GM18909 (cell line): ENCODE data around the gene CDKN1C.

ENCODE experiments used
- ATAC-seq: cut with Tn5 transposase; IDR thresholded peaks from one replicate; pipeline ENCODE4 v1.9.1; 2021; ENCODE audit warnings: mild to moderate bottlenecking; ENCODE audit not compliant: unreplicated experiment, poor library complexity

Gene CDKN1C

DNA sequence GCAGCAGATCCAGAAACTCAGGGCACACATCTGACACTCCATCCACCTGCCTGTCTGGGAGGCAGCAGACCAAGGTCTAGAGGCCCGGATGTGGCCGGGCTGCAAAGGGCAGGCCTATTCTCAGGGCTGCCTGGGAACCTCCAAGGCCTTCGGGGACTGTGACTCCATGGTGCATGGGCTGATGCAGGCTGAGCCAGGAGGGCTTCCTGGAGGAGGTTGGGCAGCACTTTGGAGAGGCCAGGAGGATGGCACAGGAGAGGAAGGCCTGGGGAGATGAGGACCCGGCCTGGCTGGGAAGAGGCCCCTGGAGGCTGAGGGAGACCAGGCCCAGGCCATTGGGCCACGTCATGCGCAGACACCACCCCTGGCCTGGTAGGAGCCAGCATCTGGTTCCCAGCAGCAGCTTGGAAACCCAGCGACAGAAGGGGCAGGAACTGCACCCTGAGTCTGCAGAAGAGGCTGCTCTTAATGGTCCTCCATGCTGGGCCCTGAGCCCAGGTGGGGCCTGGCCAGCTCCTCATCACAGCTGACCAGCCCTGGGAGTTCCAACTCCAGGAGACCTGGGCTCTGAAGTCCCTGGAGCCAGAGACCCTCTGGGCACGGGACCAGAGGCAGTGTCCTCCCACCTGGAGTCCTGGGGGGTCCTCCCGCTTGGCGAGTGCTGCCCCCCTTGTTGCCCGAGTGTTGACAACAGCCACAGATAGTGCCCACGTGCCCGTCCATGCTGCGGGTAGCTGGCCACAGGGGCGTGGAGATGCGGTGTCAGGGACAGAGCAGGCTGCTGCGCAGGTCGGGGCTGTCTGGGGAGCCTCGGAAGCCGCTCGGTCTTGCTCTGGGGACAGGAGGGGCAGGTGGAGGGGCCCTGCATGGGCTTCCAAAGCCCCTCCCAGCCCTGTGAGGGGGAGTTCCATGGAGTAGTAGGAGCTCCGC, 38.1 kb upstream of the CDKN1C start:
- no peak for ATAC-seq

GRCh38 chr11:2922655-2923054, 37.1 kb upstream of the CDKN1C start:
- ATAC-seq: no peak

DNA sequence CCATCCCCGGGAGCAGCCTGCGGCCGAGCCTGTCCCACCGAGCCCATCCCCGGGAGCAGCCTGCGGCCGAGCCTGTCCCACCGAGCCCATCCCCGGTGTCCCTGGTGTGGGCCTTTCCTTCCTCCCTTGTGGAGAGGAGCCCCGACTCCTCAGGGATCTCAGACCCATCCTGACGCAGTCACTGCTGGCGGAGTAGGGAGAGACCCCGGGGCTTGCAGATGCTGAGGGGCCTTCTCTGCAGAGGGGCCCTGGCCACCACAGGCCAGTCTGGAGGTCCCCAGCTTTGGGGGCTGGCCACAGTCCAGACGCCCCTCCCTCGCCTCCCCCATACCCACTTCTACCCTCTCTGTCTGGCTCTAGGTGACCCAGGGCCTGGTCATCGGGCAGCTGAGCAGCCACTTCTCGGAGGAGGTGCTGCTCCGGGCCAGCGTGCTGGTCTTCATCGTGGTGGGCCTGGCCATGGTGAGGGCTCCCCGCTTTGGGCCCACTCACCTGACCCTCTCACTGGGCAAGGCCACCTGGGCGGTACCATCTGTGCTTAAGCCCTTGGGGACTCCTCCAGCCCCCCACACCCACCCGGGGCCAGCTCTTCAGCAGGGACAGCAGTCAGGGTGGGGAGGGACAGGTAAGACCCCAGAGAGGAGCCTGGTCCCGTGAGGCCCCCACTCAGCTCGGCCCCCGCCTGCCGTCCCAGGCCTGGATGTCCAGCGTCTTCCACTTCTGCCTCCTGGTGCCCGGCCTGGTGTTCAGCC, 36.3 kb upstream of the CDKN1C start:
- no peak for ATAC-seq

- ATAC-seq: no peak
These were observed 35.7 kb upstream of the CDKN1C start for GRCh38 chr11:2921261-2921660.

GRCh38 chr11:2920343-2920742, 34.8 kb upstream of the CDKN1C start:
- ATAC-seq: no peak

GRCh38 chr11:2919837-2920236, 34.3 kb upstream of the CDKN1C start:
- ATAC-seq: no peak

DNA sequence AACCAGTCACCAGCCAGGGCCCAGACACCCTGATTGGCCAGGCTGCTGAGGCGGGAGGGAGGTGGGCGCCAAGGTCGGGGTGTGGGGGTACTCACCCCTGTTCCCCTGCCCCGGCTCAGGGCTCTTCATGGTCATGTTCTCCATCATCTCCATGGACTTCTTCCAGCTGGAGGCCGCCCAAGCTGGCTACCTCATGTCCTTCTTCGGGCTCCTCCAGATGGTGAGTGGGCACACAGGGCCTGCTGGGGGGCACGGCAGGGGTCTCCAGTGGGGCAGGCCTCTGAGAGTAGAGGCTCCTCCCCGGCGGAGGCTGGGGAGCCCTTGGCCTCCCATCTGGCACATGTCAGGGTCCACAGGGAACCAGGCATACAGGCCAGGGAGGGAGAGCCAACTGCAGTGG, 33.6 kb upstream of the CDKN1C start:
- ATAC-seq: no peak

GRCh38 chr11:2917842-2918490, 32.4 kb upstream of the CDKN1C start:
- ATAC-seq: no peak

DNA sequence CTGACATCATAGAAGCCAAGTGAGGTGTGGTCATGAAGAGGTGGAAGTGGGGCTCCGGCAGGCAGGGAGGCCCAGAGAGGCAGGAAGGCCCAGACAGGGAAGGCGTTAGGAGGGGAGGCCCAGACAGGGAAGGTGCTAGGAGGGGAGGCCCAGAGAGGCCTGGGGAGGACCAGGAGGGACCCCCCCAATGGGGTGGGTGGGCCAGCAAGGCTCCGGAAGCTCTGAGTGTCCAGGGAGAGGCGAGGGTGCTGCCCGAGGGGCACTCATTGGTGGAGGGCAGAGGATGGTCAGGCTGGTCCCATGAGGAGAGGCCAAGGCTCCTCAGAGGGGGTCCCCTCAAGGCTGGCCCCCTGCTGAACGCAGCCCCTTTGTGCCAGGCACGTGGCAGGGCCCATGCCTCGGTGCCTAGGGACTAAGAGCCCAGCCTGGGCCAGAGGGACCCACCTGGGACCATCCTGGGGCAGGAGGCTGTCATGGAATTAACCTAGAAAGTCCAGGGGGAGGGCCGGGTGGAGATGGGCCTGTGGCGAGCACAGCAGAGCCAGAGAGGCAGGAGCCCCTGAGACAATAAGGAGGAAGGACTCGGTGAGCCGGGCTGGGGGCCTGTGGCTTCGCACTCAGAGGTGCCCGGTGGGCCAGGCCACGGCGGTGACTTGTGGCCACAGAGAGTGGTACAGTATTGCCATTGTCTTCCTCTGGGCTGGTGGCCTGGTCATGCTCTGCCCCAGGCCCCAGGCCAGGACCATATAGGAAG, 31.5 kb upstream of the CDKN1C start:
- no peak for ATAC-seq

- ATAC-seq: no peak
These were observed 30.7 kb upstream of the CDKN1C start for GRCh38 chr11:2916114-2916891.

- ATAC-seq: no peak
These were observed 29.9 kb upstream of the CDKN1C start for GRCh38 chr11:2915473-2915872.

GRCh38 chr11:2914455-2915195, 29.1 kb upstream of the CDKN1C start:
- ATAC-seq: no peak

- no peak for ATAC-seq
These were observed 28.2 kb upstream of the CDKN1C start for GRCh38 chr11:2913776-2914175.

DNA sequence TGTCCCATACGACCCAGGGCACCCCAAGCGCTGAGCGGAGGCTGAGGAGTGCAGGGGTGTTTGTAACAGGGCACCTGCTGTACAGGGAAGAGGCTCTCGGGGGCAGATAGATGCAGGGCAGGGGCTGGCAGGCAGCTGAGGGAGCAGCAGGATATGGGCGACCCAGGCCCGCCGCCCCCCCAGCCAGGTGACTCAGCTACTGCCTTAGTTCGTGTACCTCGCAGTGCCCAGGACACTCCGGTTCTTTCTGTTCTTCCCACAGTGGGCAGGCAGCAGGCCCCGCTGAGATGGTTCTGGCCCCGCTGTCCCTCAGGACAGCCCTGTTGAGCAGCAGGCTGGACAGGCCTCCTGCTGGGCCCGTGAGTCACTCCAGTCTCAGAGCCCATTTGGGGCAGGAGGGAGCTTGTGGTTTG, 27.4 kb upstream of the CDKN1C start:
- ATAC-seq: no peak

DNA sequence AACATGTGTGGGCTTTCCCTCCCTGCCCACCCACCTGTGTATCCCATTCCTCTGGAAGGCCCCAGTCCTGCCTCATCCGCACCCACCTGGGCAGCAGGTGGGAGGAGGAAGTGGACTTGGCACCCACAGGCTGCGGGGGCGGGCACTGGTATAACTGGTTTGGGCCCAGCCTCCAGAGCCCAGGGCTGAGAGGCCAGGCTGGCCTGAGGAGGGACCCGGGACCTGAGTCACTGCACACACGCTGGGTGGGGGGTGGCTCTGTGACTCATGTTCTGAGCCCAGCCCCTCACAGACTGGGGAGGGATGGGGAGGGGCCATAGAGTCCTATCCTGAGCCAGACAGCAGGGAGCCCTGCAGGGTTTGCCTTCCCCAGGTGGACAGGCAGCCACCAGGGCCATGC, 26.9 kb upstream of the CDKN1C start:
- ATAC-seq: no peak

DNA sequence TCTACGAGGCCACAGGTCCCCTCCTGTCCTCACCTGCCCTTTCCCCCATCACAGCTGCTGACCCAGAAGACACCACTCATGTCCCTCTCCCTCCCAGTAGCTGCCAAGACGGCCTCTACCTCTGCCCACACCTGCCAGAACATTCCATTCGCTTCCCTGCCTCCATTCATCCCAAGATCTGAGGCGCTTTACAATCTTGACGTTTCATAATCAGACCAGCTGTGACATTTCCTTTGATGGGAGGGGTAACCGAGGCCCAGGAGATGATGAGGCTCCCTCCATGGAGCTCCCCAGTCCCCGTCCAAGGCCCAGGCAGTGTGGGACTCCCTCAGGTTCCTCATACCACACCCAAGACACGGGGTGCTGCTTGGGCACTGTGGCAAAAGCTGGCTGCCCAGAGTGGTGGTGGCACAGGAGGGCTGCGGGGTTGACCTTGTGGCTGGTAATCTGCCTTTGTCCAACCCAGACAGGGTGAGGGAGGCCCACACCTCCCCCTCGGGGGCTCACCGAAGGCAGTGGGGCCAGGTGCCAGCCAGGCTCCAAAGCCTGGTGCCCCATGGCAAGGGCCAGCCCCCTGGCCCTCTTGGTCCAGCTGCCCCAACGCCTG, 26.3 kb upstream of the CDKN1C start:
- ATAC-seq: no peak

GRCh38 chr11:2911088-2911784, 25.7 kb upstream of the CDKN1C start:
- no peak for ATAC-seq

DNA sequence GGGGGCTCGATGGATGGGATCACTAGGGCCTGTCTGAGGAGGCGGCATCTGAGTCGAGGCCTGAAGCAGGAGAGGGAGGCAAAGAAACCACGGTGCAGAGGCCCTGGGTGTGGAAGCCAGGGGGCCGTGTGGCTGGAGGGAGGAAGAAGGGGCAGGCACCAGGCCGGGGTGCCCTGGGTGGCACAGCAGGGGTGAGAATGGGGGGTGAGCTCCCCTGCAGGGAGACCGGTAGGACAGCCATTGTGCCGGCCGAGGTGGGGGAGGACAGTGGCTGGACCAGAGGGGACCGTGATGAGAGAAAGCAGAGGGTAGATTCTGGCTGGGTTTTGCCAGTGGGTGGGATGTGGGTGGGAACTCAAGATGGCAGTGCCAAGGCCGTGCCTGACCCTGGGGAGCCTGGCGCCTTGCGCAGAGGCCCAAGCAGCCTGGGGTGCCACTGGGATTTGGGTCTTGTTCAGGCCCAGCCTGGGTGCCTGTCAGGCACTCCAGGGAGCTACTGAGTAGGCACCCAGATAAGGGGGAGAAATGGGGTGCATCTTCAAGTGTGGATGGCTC, 24.9 kb upstream of the CDKN1C start:
- ATAC-seq: no peak
